Ovary (tissue), 9 donors: Measurements from ENCODE around the gene TMEM9. TPM values are rescaled to one million over a fixed set of nuclear protein-coding genes. Genes with fewer than 3 reads are reported as not detected.

Experiments
- DNase-seq, 5 donors: peaks; one replicate each; pipeline ENCODE4 v3.0.0-alpha.2; 2019 to 2020
- H3K27ac ChIP-seq, 2 donors: fragments of 200-600 bp; one replicate each; pipeline versions ENCODE4 v1.5.1 to v1.8.0; 2019 to 2022
- H3K27me3 ChIP-seq: fragments of 200-600 bp; one replicate; pipeline ENCODE4 v1.8.0; 2022
- H3K36me3 ChIP-seq: fragments of 200-600 bp; sonication (generic); one replicate; pipeline ENCODE4 v1.5.1; 2019
- H3K4me1 ChIP-seq: one replicate; pipeline ENCODE4 v1.8.1; 2013; ENCODE audit warnings: mild to moderate bottlenecking, moderate library complexity; ENCODE audit not compliant: insufficient read depth
- H3K4me3 ChIP-seq: fragments of 200-600 bp; sonication (generic); one replicate; pipeline ENCODE4 v1.5.1; 2017
- H3K9me3 ChIP-seq, 2 donors: fragments of 200-600 bp in 1 of 2; sonication (generic) in 1 of 2; one replicate each; pipeline versions ENCODE4 v1.5.1 to v1.8.1; 2013 to 2019; ENCODE audit warnings: mild to moderate bottlenecking in 1 of 2, moderate library complexity in 1 of 2
- EP300 ChIP-seq: sonication (generic); formaldehyde crosslinking; IDR thresholded peaks from one replicate; pipeline ENCODE4 v1.6.1; 2017; ENCODE audit warnings: antibody characterized with exemption
- POLR2A ChIP-seq: fragments of 450-650 bp; IDR thresholded peaks from one replicate; pipeline ENCODE4 v1.6.1; 2017; ENCODE audit warnings: antibody characterized with exemption, mild to moderate bottlenecking, moderate library complexity
- WGBS, 3 donors: extraction: QIAGEN DNeasy Blood & Tissue Kit in 1 of 3; methylation state at CpG; one replicate each; pipeline versions ENCODE4 v1.1.5 to v1.1.7; 2013 to 2017; 5-methylcytosine and 5-hydroxymethylcytosine counted together
- intact Hi-C, 4 donors: fragments of 100-400 bp; cut with DNase I; formaldehyde crosslinking; loops; one replicate each; pipeline versions ENCODE4 v1.11.0 to v1.15.1; 2022 to 2023
- polyA plus RNA-seq, 2 donors: library from polyadenylated mRNA; stranded (reverse); fragments of 200-250 nt in 1 of 2; fragments of 350-450 nt in 1 of 2; fragmentation: Illumina TruSeq in 1 of 2; extraction: RNeasy Lipid Tissue Mini Kit (QIAGEN cat#74804) in 1 of 2; gene quantifications; one replicate each; pipeline ENCODE4 v1.2.3, GENCODE V29; 2013 to 2014
- total RNA-seq, 7 donors: library from RNA; depleted of rRNA in 2 of 7; stranded (reverse); fragments of >200 nt in 2 of 7; fragmentation: NEBNext Ultra II Directional in 3 of 7; extraction: Animal tissue kit (Norgen Biotek cat#: 25700) in 3 of 7; gene quantifications; one replicate each; pipeline versions ENCODE4 v1.1.0 to v1.2.4, GENCODE V29; 2016 to 2023
- TF ChIP-seq, protein P1 (sequence below), 3 donors: fragments of 450-650 bp in 2 of 3; fragments of 200-600 bp in 1 of 3; IDR thresholded peaks; one replicate each; pipeline versions ENCODE4 v1.5.1 to v1.8.0; 2016 to 2022; ENCODE audit warnings: antibody characterized with exemption in 3 of 3, mild to moderate bottlenecking in 1 of 3
- donor health status: DM: no; HTN: no; CAD: no; lungs with moderate emphysema.
- donor health status: DM: no; HTN: no; CAD: no.
- donor health status: Bipolar disorder and iron deficiency.
- donor health status: DM: yes; HTN: yes; CAD: no.
- donor health status: DM: no; HTN: no; CAD: no.
- donor health status: DM: yes; HTN: yes; CAD: no.

The TMEM9 gene
- total and polyA plus RNA-seq, 9 donors = 49.5 to 114 (median 88.8) TPM

DNA sequence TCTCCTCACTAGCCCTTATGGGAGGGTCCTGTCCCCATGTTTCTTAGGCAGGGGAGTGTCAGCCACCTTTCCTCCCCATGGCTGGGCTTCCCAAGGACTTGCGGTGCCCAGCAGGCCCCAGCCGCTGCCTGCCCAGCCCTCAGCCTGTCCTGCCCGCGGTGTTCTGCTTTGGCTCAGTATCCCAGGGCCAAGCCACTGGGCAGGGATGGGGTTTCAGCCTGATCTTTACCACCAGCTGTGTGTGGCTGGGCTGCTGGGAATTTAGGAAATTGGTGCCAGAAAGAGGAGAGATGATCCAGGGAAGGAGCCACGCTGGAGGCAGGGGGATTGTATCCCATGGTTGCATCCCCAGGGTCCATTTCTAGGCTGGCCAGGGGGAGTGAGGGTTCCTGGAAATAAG, 29.5 kb upstream of the TMEM9 start:
- no peak for TF ChIP-seq EP300
- TF ChIP-seq, protein P1, sequence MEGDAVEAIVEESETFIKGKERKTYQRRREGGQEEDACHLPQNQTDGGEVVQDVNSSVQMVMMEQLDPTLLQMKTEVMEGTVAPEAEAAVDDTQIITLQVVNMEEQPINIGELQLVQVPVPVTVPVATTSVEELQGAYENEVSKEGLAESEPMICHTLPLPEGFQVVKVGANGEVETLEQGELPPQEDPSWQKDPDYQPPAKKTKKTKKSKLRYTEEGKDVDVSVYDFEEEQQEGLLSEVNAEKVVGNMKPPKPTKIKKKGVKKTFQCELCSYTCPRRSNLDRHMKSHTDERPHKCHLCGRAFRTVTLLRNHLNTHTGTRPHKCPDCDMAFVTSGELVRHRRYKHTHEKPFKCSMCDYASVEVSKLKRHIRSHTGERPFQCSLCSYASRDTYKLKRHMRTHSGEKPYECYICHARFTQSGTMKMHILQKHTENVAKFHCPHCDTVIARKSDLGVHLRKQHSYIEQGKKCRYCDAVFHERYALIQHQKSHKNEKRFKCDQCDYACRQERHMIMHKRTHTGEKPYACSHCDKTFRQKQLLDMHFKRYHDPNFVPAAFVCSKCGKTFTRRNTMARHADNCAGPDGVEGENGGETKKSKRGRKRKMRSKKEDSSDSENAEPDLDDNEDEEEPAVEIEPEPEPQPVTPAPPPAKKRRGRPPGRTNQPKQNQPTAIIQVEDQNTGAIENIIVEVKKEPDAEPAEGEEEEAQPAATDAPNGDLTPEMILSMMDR (IDR thresholded peaks at IDR 0.05) = no peak
- TF ChIP-seq POLR2A = no peak

DNA sequence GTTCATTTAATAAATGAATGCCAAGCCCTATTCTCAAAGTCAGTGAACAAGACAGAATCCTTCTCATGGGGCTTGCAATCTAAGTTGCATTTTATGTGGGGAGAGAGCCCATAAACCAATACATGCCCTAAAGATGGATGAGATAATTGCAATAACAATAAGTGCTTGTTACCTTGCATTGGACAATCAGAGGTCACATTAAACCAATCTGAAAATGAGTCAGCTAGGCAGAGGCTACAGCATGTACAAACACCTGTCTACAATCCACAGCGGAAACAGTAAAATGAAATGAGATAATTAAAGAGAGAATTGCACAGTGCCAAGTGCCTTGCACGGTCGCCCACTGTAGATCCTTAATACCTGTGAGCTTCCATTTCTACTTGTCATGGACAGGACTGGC, 28.9 kb upstream of the TMEM9 start:
- WGBS, 3 donors = 85 to 95% (median 95%) methylated on average over 3 of the region's 3 CpGs
- no peaks in the 10 kb centered on the region for H3K9me3 ChIP-seq
- H3K4me1 ChIP-seq = peaks cover 4% of the 10 kb centered on the region
- intact Hi-C loops = no loop called here
- no peak overlapping the region for H3K27ac ChIP-seq
- no peak overlapping the region for H3K4me3 ChIP-seq
- TF ChIP-seq POLR2A = no peak
- DNase-seq = no peak
- H3K36me3 ChIP-seq = no peaks in the 10 kb centered on the region
- no peaks in the 10 kb centered on the region for H3K27me3 ChIP-seq

More for the DNA sequence above, 29.5 kb upstream of the TMEM9 start:
- no peaks in the 10 kb centered on the region for H3K27me3 ChIP-seq
- no peak overlapping the region for H3K27ac ChIP-seq
- no peak overlapping the region for H3K4me3 ChIP-seq
- 28 to 35% (median 30%) methylated on average over 5 of the region's 5 CpGs for WGBS, 3 donors
- no peaks in the 10 kb centered on the region for H3K9me3 ChIP-seq
- peaks cover 4% of the 10 kb centered on the region for H3K4me1 ChIP-seq
- DNase-seq = no peak
- no peaks in the 10 kb centered on the region for H3K36me3 ChIP-seq
- intact Hi-C loops = no loop called here

DNA sequence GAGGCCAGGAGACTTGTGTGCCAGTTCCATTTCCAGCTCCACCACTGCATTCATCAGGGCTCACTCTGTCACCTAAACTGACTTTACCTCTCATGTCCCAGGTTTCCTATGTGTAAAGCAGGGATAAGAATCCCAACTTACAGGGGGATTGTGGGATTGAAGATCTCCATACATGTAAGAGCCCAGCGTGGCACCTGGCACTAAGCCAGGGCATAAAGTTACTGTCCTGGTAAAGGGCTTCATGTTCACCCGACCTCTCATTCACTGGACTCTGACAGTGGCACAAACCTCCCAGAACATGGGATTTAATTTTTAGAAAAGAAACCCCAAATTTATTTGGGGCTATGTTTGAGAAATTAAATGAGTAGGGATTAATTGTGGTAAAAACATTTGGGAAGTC, 27.5 kb upstream of the TMEM9 start:
- DNase-seq = no peak
- no peak for TF ChIP-seq EP300
- TF ChIP-seq, protein P1 (IDR thresholded peaks at IDR 0.05) = no peak
- no peak for TF ChIP-seq POLR2A
- no peaks in the 10 kb centered on the region for H3K9me3 ChIP-seq
- no peaks in the 10 kb centered on the region for H3K27me3 ChIP-seq
- H3K4me3 ChIP-seq = no peak overlapping the region
- intact Hi-C loops = no loop called here
- H3K27ac ChIP-seq = no peak overlapping the region
- H3K36me3 ChIP-seq = no peaks in the 10 kb centered on the region
- WGBS, 3 donors = 70 to 82% (median 72%) methylated on average over 2 of the region's 2 CpGs
- H3K4me1 ChIP-seq = peaks cover 4% of the 10 kb centered on the region

DNA sequence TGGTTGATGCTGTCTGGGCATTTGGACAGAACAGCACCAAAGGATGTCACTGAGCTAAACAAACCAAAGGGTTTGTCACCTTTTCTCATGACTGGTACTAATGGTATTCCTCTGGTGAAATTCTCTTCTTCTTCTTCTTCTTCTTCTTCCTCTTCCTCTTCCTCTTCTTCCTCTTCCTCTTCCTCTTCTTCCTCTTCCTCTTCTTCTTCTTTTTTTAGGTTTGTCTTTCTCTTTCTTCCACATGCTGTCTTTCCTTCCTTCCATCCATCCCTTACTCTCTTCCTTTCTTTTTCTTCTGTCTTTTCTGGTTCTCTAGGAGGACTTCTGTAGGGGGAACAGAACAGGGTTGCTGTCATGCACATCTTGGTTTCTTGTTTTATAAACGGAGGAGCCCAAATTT, 27.0 kb upstream of the TMEM9 start:
- H3K4me3 ChIP-seq = no peak overlapping the region
- 73 to 86% (median 85%) methylated on average over 1 of the region's 1 CpG for WGBS, 3 donors
- DNase-seq = no peak
- intact Hi-C loops = no loop called here
- H3K27ac ChIP-seq = no peak overlapping the region
- H3K9me3 ChIP-seq = no peaks in the 10 kb centered on the region
- no peaks in the 10 kb centered on the region for H3K36me3 ChIP-seq
- TF ChIP-seq, protein P1 (IDR thresholded peaks at IDR 0.05) = no peak
- no peak for TF ChIP-seq EP300
- no peak for TF ChIP-seq POLR2A
- H3K4me1 ChIP-seq = peaks cover 4% of the 10 kb centered on the region
- H3K27me3 ChIP-seq = no peaks in the 10 kb centered on the region

DNA sequence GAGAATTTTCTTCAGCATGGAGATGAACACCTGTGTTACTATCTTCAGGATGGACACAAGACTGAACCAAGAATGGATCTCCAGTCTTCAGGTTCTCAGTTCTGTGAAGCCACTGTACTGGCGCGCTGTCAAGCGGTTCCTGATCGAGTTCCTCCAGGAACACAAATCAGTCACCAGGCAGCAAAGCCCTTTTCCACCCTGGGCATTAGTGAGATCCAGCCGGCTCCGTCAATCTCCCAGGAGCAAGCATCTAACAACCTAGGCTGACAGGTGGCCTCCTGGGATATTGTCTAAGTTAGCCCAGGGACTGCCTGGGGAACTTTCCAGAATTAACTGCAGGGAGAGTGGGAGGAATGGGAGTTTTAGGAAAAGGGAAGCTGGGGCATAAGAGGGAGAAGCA, 26.6 kb upstream of the TMEM9 start:
- intact Hi-C loops = no loop called here
- WGBS, 3 donors = 92 to 94% (median 93%) methylated on average over 6 of the region's 6 CpGs
- TF ChIP-seq POLR2A (no peak), EP300 (no peak)
- TF ChIP-seq, protein P1 (IDR thresholded peaks at IDR 0.05) = no peak
- no peaks in the 10 kb centered on the region for H3K36me3 ChIP-seq
- no peaks in the 10 kb centered on the region for H3K27me3 ChIP-seq
- H3K9me3 ChIP-seq = no peaks in the 10 kb centered on the region
- DNase-seq = no peak
- H3K27ac ChIP-seq = no peak overlapping the region
- no peak overlapping the region for H3K4me3 ChIP-seq
- peaks cover 4% of the 10 kb centered on the region for H3K4me1 ChIP-seq
